T-helper 9 cell (primary cell): ENCODE results near the gene PLCB1.
A peak's percentile ranks its signal among the peaks of the same experiment; 100 is the strongest.

Source experiments
- DNase-seq: peaks from one replicate; pipeline ENCODE4 v3.0.0-alpha.2; 2020

Gene PLCB1

GRCh38 chr20:8304124-8304816 is 172.2 kb downstream of the PLCB1 start:
- no peak for DNase-seq

- peak; percentile 68 for DNase-seq
These were observed 173.4 kb downstream of the PLCB1 start for GRCh38 chr20:8305449-8305978.

GRCh38 chr20:8306937-8307336 is 174.9 kb downstream of the PLCB1 start:
- DNase-seq: no peak

- no peak for DNase-seq
These were observed 177.6 kb downstream of the PLCB1 start for GRCh38 chr20:8309634-8310033.

- DNase-seq: no peak
These were observed 178.6 kb downstream of the PLCB1 start for GRCh38 chr20:8310618-8311017.

GRCh38 chr20:8313073-8313472 is 181.0 kb downstream of the PLCB1 start:
- no peak for DNase-seq

GRCh38 chr20:8315639-8316573 is 183.8 kb downstream of the PLCB1 start:
- no peak for DNase-seq

GRCh38 chr20:8317448-8317847 is 185.4 kb downstream of the PLCB1 start:
- DNase-seq: no peak

GRCh38 chr20:8318965-8319625 is 187.0 kb downstream of the PLCB1 start:
- no peak for DNase-seq

GRCh38 chr20:8320306-8320705 is 188.2 kb downstream of the PLCB1 start:
- no peak for DNase-seq

GRCh38 chr20:8321001-8321400 is 188.9 kb downstream of the PLCB1 start:
- DNase-seq: no peak

GRCh38 chr20:8322662-8323217 is 190.7 kb downstream of the PLCB1 start:
- DNase-seq: no peak

GRCh38 chr20:8326191-8326590 is 194.1 kb downstream of the PLCB1 start:
- no peak for DNase-seq

- DNase-seq: no peak
These were observed 194.8 kb downstream of the PLCB1 start for GRCh38 chr20:8326899-8327298.

GRCh38 chr20:8328189-8328588 is 196.1 kb downstream of the PLCB1 start:
- no peak for DNase-seq

- DNase-seq: no peak
These were observed 198.3 kb downstream of the PLCB1 start for GRCh38 chr20:8330319-8330784.

- no peak for DNase-seq
These were observed 199.0 kb downstream of the PLCB1 start for GRCh38 chr20:8330785-8331695.

- DNase-seq: no peak
These were observed 199.8 kb downstream of the PLCB1 start for GRCh38 chr20:8331740-8332412.

GRCh38 chr20:8334641-8335040 is 202.6 kb downstream of the PLCB1 start:
- no peak for DNase-seq

- DNase-seq: no peak
These were observed 203.0 kb downstream of the PLCB1 start for GRCh38 chr20:8335059-8335458.
